HCT116 (cell line): ENCODE data around the gene PTGES2. TPM values are rescaled to one million over a fixed set of nuclear protein-coding genes. Genes with fewer than 3 reads are reported as not detected.

Source experiments
- ATAC-seq: fragments of 200-7000 bp; cut with Tn5 transposase; 2 replicates; pipeline ENCODE4 v1.9.1; 2020; ENCODE audit warnings: mild to moderate bottlenecking, moderate library complexity
- BruUV-seq: library from RNA; stranded (reverse); fragments of 400-500 nt; replicated peaks from 2 replicates; lab custom pipeline; 2021; lab: Mats Ljungman, UMichigan
- CTCF ChIA-PET: fragments of 300-600 bp; sonication (Branson Sonifier 250); formaldehyde crosslinking; loops from one replicate; lab custom pipeline; 2021; ENCODE audit warnings: antibody characterized with exemption; lab: Charles Lee
- POLR2A ChIA-PET: fragments of 300-600, 350-600 bp; sonication (Branson Sonifier 250); formaldehyde crosslinking; loops from one replicate; lab custom pipeline; 2021; ENCODE audit warnings: antibody characterized with exemption; lab: Charles Lee
- RAD21 ChIA-PET, 2 experiments: fragments of 300-600 bp; sonication (Branson Sonifier 250); formaldehyde crosslinking; loops; one replicate each; lab custom pipeline; 2023; ENCODE audit warnings: low total read pairs in 2 of 2; ENCODE audit not compliant: uncharacterized antibody in 2 of 2, unreplicated experiment in 2 of 2, low non-redundant PET in 1 of 2; lab: Charles Lee
- DNase-seq: peaks from one replicate; pipeline ENCODE4 v3.0.0-alpha.2; 2010; ENCODE audit warnings: low read depth, low spot score
- H2AFZ ChIP-seq: fragments of 200-600 bp; shearing (Covaris generic), sonication (generic); 2 replicates; pipeline ENCODE4 v1.6.1; 2017; ENCODE audit warnings: low read depth, mixed run types, mixed read lengths, antibody characterized with exemption, low read length; ENCODE audit not compliant: poor library complexity, severe bottlenecking
- H3K27ac ChIP-seq: 2 replicates; pipeline ENCODE4 v1.5.1; 2012; ENCODE audit warnings: low read depth, low read length
- H3K27me3 ChIP-seq: fragments of 200-600 bp; sonication (generic); 2 replicates; pipeline ENCODE4 v1.6.1; 2016; ENCODE audit warnings: mixed run types, low read length, mixed read lengths; ENCODE audit not compliant: insufficient read depth
- H3K36me3 ChIP-seq, 2 experiments: fragments of 200-500 bp in 1 of 2; fragments of 200-600 bp in 1 of 2; sonication (Bioruptor generic) in 1 of 2; sonication (generic) in 1 of 2; 2 replicates each; pipeline versions ENCODE4 v1.5.1 to v1.6.1; 2014 to 2016; ENCODE audit warnings: low read length in 2 of 2, inconsistent platforms in 1 of 2, mixed read lengths in 1 of 2, mixed run types in 1 of 2; ENCODE audit not compliant: insufficient read depth in 2 of 2, control insufficient read depth in 1 of 2
- H3K4me1 ChIP-seq, 2 experiments: fragments of 200-600 bp in 1 of 2; sonication (generic) in 1 of 2; 2 replicates each; pipeline versions ENCODE4 v1.5.1 to v1.6.1; 2012 to 2017; ENCODE audit warnings: low read length in 2 of 2, inconsistent platforms in 1 of 2, mild to moderate bottlenecking in 1 of 2, mixed read lengths in 1 of 2, mixed run types in 1 of 2, moderate library complexity in 1 of 2; ENCODE audit not compliant: insufficient read depth in 2 of 2, control insufficient read depth in 1 of 2
- H3K4me2 ChIP-seq: fragments of 200-600 bp; sonication (generic); 2 replicates; pipeline ENCODE4 v1.6.1; 2017; ENCODE audit warnings: mixed run types, low read length, mixed read lengths
- H3K4me3 ChIP-seq, 2 experiments: fragments of 200-600 bp in 1 of 2; sonication (generic) in 1 of 2; replicated peaks in 1 of 2; 2 replicates each; pipeline ENCODE4 v1.5.1; 2011 to 2016; ENCODE audit warnings: low read length in 2 of 2, control low read depth in 1 of 2, low read depth in 1 of 2, mild to moderate bottlenecking in 1 of 2, mixed read lengths in 1 of 2, mixed run types in 1 of 2
- H3K79me2 ChIP-seq: fragments of 200-600 bp; sonication (generic); 2 replicates; pipeline ENCODE4 v1.6.1; 2017; ENCODE audit warnings: mild to moderate bottlenecking, mixed run types, low read length, moderate library complexity, mixed read lengths; ENCODE audit not compliant: insufficient read depth
- H3K9ac ChIP-seq: fragments of 200-600 bp; sonication (generic); 2 replicates; pipeline ENCODE4 v1.6.1; 2016; ENCODE audit warnings: low read length, mixed read lengths
- H3K9me2 ChIP-seq: fragments of 200-600 bp; sonication (generic), shearing (Covaris generic); 2 replicates; pipeline ENCODE4 v1.6.1; 2017; ENCODE audit warnings: mixed run types, mild to moderate bottlenecking, moderate library complexity; ENCODE audit not compliant: insufficient read depth
- H3K9me3 ChIP-seq, 2 experiments: fragments of 200-500 bp in 1 of 2; fragments of 200-600 bp in 1 of 2; sonication (Bioruptor generic) in 1 of 2; sonication (generic) in 1 of 2; 2 replicates each; pipeline ENCODE4 v1.6.1; 2014 to 2017; ENCODE audit warnings: low read length in 2 of 2, mixed read lengths in 2 of 2, inconsistent platforms in 1 of 2, low read depth in 1 of 2, mild to moderate bottlenecking in 1 of 2, mixed run types in 1 of 2, moderate library complexity in 1 of 2; ENCODE audit not compliant: control insufficient read depth in 1 of 2, insufficient read depth in 1 of 2
- H4K20me1 ChIP-seq: fragments of 200-600 bp; sonication (generic), shearing (Covaris generic); 2 replicates; pipeline ENCODE4 v1.6.1; 2017; ENCODE audit warnings: mixed run types, mild to moderate bottlenecking, moderate library complexity; ENCODE audit not compliant: insufficient read depth
- CBX3 ChIP-seq: IDR thresholded peaks from 2 replicates; pipeline ENCODE4 v1.6.1; 2012; ENCODE audit warnings: low read depth
- EGR1 ChIP-seq: IDR thresholded peaks from 2 replicates; pipeline ENCODE4 v1.6.1; 2012; ENCODE audit warnings: low read depth
- ELF1 ChIP-seq: IDR thresholded peaks from 2 replicates; pipeline ENCODE4 v1.6.1; 2012; ENCODE audit warnings: low read depth, borderline replicate concordance
- EZH2phosphoT487 ChIP-seq: fragments of 200-600 bp; IDR thresholded peaks from 2 replicates; pipeline ENCODE4 v1.6.1; 2018; ENCODE audit warnings: antibody characterized with exemption, borderline replicate concordance
- FOSL1 ChIP-seq: IDR thresholded peaks from 2 replicates; pipeline ENCODE4 v1.6.1; 2012; ENCODE audit warnings: low read depth
- JUND ChIP-seq: IDR thresholded peaks from 2 replicates; pipeline ENCODE4 v1.6.1; 2012
- POLR2AphosphoS5 ChIP-seq: IDR thresholded peaks from 2 replicates; pipeline ENCODE4 v1.6.1; 2011; ENCODE audit warnings: mild to moderate bottlenecking, low read depth, low read length, moderate library complexity
- SP1 ChIP-seq: IDR thresholded peaks from 2 replicates; pipeline ENCODE4 v1.6.1; 2012; ENCODE audit warnings: low read depth
- SRF ChIP-seq: IDR thresholded peaks from 2 replicates; pipeline ENCODE4 v1.6.1; 2012; ENCODE audit warnings: low read depth
- TCF7L2 ChIP-seq: IDR thresholded peaks from 2 replicates; pipeline ENCODE4 v1.7.0; 2011; ENCODE audit warnings: borderline replicate concordance, inconsistent platforms; ENCODE audit not compliant: insufficient read depth, insufficient read length; ENCODE audit errors: extremely low read depth
- YY1 ChIP-seq: IDR thresholded peaks from 2 replicates; pipeline ENCODE4 v1.6.1; 2011; ENCODE audit warnings: low read length, low read depth, moderate library complexity, mild to moderate bottlenecking; ENCODE audit not compliant: insufficient replicate concordance; ENCODE audit errors: extremely low read depth
- ZFX ChIP-seq: fragments of 450-650 bp; IDR thresholded peaks from 2 replicates; pipeline ENCODE4 v1.6.1; 2017
- ZNF274 ChIP-seq: fragments of 200-500 bp; sonication (Bioruptor generic); IDR thresholded peaks from 2 replicates; pipeline ENCODE4 v1.6.1; 2014; ENCODE audit warnings: mild to moderate bottlenecking, low read depth, low read length, inconsistent platforms
- intact Hi-C: fragments of 100-400 bp; cut with micrococcal nuclease; formaldehyde crosslinking; loops from 2 replicates; pipeline ENCODE4 v1.10.0; 2022
- total RNA-seq: library from RNA; stranded (reverse); gene quantifications from one replicate; pipeline ENCODE4 v1.2.1, GENCODE V29; 2021; ENCODE audit not compliant: unreplicated experiment
- TF ChIP-seq, protein P1 (sequence below): IDR thresholded peaks from 2 replicates; pipeline ENCODE4 v1.6.1; 2012
- TF ChIP-seq, protein P2 (sequence below): IDR thresholded peaks from 2 replicates; pipeline ENCODE4 v1.6.1; 2012
- TF ChIP-seq, protein P3 (sequence below), 3 experiments: fragments of 200-600 bp in 1 of 3; sonication (generic) in 1 of 3; IDR thresholded peaks in 2 of 3; conservative IDR thresholded peaks in 1 of 3; 2 replicates each; pipeline ENCODE4 v1.5.1; 2012 to 2017; ENCODE audit warnings: low read depth in 2 of 3, low read length in 2 of 3, antibody characterized with exemption in 1 of 3, borderline replicate concordance in 1 of 3, control low read depth in 1 of 3, mild to moderate bottlenecking in 1 of 3, mixed read lengths in 1 of 3, mixed run types in 1 of 3, moderate library complexity in 1 of 3; ENCODE audit not compliant: insufficient read depth in 1 of 3
- TF ChIP-seq, protein P4 (sequence below): IDR thresholded peaks from 2 replicates; pipeline ENCODE4 v1.6.1; 2011; ENCODE audit warnings: mild to moderate bottlenecking, low read length, moderate library complexity; ENCODE audit not compliant: insufficient replicate concordance; ENCODE audit errors: extremely low read depth

PTGES2 gene
- total RNA-seq, 1 experiment from 2014 or later, result 148 TPM

DNA sequence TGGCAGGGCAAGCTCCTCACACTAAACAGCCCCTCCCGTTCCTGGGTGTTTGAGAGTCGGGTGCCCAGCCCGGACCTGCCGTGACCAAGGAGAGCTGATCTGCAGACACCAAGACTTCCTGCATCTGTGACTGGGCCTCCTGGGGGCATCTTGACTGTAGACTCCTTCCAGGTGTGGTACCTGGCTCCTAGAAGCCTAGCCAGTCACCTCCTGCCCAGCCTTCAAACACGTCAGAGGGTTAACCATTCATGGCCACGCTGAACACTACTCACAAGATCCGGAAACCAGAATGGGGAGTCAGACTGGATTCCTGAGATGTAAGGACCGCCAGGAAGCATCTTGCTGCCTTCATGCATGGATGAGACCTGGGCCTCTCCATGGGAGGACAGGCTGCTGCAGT, 18.0 kb upstream of the PTGES2 start:
- H3K4me2 ChIP-seq, result no peak overlapping the region
- H3K9ac ChIP-seq, result no peak overlapping the region
- TF ChIP-seq, protein P1, sequence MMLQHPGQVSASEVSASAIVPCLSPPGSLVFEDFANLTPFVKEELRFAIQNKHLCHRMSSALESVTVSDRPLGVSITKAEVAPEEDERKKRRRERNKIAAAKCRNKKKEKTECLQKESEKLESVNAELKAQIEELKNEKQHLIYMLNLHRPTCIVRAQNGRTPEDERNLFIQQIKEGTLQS, result no peak
- TF ChIP-seq SRF (no peak), FOSL1 (no peak), JUND (no peak), EGR1 (no peak), ZFX (no peak), TCF7L2 (no peak), CBX3 (no peak), EZH2phosphoT487 (no peak), POLR2AphosphoS5 (no peak), ELF1 (no peak), YY1 (no peak), ZNF274 (no peak), SP1 (no peak)
- TF ChIP-seq, protein P2, sequence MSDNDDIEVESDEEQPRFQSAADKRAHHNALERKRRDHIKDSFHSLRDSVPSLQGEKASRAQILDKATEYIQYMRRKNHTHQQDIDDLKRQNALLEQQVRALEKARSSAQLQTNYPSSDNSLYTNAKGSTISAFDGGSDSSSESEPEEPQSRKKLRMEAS, result no peak
- TF ChIP-seq, protein P3, sequence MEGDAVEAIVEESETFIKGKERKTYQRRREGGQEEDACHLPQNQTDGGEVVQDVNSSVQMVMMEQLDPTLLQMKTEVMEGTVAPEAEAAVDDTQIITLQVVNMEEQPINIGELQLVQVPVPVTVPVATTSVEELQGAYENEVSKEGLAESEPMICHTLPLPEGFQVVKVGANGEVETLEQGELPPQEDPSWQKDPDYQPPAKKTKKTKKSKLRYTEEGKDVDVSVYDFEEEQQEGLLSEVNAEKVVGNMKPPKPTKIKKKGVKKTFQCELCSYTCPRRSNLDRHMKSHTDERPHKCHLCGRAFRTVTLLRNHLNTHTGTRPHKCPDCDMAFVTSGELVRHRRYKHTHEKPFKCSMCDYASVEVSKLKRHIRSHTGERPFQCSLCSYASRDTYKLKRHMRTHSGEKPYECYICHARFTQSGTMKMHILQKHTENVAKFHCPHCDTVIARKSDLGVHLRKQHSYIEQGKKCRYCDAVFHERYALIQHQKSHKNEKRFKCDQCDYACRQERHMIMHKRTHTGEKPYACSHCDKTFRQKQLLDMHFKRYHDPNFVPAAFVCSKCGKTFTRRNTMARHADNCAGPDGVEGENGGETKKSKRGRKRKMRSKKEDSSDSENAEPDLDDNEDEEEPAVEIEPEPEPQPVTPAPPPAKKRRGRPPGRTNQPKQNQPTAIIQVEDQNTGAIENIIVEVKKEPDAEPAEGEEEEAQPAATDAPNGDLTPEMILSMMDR (IDR thresholded peaks at IDR 0.05 in 2 of 3, conservative IDR thresholded peaks at IDR 0.05 in 1 of 3; ENCODE audit: borderline replicate concordance in 1 of 3, insufficient read depth in 1 of 3, low read depth in 2 of 3, low read length in 2 of 3), result no peak
- TF ChIP-seq, protein P4, sequence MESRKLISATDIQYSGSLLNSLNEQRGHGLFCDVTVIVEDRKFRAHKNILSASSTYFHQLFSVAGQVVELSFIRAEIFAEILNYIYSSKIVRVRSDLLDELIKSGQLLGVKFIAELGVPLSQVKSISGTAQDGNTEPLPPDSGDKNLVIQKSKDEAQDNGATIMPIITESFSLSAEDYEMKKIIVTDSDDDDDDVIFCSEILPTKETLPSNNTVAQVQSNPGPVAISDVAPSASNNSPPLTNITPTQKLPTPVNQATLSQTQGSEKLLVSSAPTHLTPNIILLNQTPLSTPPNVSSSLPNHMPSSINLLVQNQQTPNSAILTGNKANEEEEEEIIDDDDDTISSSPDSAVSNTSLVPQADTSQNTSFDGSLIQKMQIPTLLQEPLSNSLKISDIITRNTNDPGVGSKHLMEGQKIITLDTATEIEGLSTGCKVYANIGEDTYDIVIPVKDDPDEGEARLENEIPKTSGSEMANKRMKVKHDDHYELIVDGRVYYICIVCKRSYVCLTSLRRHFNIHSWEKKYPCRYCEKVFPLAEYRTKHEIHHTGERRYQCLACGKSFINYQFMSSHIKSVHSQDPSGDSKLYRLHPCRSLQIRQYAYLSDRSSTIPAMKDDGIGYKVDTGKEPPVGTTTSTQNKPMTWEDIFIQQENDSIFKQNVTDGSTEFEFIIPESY, result no peak
- no peaks in the 10 kb centered on the region for H3K9me2 ChIP-seq
- no peaks in the 10 kb centered on the region for H3K36me3 ChIP-seq
- no TSS peak for BruUV-seq
- POLR2A ChIA-PET, result no interaction called here
- ATAC-seq, result no peak
- no peak overlapping the region for H3K4me3 ChIP-seq
- no peak for DNase-seq
- CTCF ChIA-PET, result no interaction called here
- H4K20me1 ChIP-seq, result no peaks in the 10 kb centered on the region
- RAD21 ChIA-PET, result no interaction called here
- H3K27me3 ChIP-seq, result no peaks in the 10 kb centered on the region
- no peak overlapping the region for H2AFZ ChIP-seq
- peaks cover 6 to 28% of the 10 kb centered on the region in 2 experiments for H3K4me1 ChIP-seq
- H3K79me2 ChIP-seq, result no peaks in the 10 kb centered on the region
- no peak overlapping the region for H3K27ac ChIP-seq
- no peaks in the 10 kb centered on the region for H3K9me3 ChIP-seq
- intact Hi-C loops, result no loop called here
